Fibroblast of skin of left quadriceps (primary cell): ENCODE data around the gene TRUB2.
"Not testable (repeated sequence)": the region's sequence is repeated elsewhere in the genome, so short reads cannot be mapped to it uniquely, and the experiment has no call there.

Experiments
- DNase-seq, 2 experiments: peaks; one replicate each; pipeline ENCODE4 v3.0.0-alpha.2; 2013; ENCODE audit warnings: low read depth in 2 of 2

Gene TRUB2

GRCh38 chr9:128340691-128341434 is 18.6 kb upstream of the TRUB2 start:
- DNase-seq: no peak

DNA sequence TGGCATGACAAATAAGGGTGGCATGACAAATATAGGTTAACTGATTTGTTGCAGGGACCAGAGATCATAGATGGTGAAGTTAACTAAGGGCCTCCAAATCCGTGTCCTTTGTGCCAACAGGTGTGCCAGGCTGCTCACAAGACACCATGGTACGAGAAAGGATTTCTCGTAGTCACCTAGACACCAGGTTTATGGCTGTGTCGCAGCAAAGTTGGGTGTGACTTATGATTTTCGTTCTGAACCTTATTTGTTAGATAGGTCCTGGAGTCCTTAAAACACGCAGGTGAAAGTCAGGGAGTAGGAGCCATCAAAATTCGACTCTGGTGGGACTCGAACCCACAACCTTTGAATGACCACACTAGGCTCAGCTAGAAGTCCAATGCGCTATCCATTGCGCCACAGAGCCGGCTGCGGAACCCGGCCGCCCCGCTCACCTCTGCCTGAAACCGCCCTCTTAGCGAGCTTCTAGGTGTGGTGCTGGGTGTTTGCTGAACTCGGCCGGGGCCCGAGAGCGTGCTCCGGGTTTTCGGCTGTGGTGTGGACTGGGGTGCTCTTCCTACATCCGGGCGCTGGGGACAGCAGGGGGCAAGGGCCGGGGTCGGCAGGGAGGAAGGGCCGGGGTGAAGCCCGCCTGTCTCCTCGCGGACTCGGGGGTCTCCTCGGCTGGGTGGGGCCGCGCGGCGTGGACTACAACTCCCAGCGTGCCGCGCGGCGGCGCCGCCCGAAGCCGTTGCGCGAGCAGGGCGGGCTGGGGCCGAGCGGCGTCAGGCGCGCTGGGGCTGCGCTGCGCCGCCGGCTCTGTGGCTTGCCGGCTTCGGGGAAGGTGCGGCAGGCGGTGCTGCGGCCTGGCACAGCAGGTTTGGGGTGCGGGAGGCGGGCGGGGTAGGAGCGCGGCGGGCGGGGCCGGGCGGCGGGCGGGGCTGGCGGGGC is 17.8 kb upstream of the TRUB2 start, which contains the start of gene SLC27A4:
SLC27A4 (plus strand) TSS at position 767 of the 930 bp plus-strand sequence. CDS start 2,606 bp downstream, outside the sequence.
- peak; percentile 38 to 41 for DNase-seq

DNA sequence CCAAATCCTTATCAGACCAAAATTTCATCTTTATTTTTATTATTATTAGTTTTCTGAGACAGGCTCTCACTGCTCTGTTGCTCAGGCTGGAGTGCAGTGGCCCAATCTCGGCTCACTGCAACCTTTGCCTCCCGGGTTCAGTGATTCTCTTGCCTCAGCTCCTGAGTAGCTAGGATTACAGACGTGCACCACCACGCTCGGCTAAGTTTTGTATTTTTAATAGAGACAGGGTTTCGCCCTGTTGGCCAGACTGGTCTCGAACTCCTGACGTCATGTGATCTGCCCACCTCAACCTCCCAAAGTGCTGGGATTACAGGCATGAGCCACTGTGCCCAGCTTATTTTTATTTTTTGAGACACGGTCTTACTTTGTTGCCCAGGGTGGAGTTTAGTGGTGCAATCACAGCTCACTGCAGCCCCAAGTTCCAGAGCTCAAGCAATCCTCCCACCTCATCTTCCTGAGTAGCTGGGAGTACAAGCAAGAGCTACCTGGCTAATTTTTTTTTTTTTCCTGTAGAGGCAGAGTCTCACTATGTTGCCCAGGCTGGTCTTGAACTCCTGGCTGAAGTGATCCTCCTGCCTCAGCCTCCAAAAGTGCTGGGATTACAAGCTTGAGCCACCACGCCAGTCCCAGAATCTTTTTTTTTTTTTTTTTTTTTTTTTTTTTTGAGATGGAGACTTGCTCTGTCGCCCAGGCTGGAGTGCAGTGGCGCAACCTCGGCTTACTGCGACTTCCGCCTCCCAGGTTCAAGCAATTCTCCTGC is 16.8 kb upstream of the TRUB2 start:
- DNase-seq: not testable (repeated sequence)

DNA sequence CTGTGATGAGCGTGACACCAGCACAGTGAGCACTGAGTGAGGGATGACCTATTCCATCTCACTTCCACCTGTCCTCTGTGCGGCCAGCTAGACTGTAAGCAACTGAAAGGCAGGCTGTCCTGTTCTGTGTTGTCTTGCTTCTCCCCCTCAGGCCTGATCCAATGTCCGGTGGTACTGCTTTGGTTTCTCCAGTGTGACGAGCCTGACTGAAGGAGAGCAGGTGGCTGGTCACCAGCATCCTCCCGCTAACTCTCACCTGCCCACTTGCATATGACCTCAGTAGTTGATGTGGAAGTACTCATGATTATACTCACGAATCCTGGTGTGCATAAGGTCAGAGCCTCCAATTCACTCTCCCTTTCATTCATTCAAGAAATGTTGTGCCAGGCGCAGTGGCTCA is 15.7 kb upstream of the TRUB2 start:
- DNase-seq: no peak

- DNase-seq: no peak
These were observed 13.7 kb upstream of the TRUB2 start for GRCh38 chr9:128335914-128336313.

GRCh38 chr9:128335161-128335560 is 12.9 kb upstream of the TRUB2 start:
- DNase-seq: no peak

- no peak for DNase-seq
These were observed 11.2 kb upstream of the TRUB2 start for GRCh38 chr9:128333451-128333869.

GRCh38 chr9:128325629-128326028 is 3.4 kb upstream of the TRUB2 start:
- no peak for DNase-seq

- no peak for DNase-seq
These were observed 2.2 kb upstream of the TRUB2 start for GRCh38 chr9:128324401-128324800.

DNA sequence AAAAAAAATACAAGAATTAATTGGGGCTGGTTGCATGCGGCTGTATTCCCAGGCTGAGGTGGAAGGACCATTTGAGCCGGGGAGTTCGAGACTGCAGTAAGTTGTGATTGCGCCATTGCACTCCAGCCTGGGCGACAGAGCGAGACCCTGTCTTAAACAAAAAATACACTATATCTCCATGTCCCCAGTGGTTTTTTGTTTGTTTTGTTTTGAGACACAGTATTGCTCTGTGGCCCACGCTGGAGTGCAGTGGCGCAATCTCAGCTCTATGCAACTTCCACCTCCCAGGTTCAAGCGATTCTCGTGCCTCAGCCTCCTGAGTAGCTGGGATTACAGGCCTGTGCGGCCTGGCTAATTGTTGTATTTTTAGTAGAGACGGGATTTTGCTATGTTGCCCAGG is 1.5 kb upstream of the TRUB2 start:
- no peak for DNase-seq

DNA sequence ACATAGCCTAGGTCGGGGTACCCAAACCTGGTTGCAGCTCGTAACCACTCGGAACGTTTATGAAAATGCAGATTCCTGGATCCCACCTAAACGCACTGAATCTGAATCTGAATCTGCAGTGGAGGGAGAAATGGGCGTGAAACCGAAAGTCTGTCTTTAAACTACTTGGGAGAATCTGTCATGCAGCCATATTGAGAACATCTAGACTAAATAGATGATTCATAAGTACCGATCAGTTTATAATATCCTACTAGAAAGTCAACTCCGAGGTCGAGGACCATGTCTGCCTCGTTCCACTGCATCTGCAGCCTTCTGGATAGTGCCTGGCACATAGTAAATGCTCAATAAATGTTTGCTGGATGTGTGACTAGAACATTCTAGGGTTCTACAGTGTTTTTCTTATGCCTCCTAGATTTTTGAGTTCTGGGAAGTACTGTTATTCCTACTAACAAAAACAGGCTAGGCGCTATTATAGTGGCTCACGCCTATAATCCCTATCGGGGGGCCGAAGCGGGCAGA is 1.0 kb upstream of the TRUB2 start:
- no peak for DNase-seq

- DNase-seq: no peak
These were observed 306 bp downstream of the TRUB2 start for GRCh38 chr9:128321879-128322403.

DNA sequence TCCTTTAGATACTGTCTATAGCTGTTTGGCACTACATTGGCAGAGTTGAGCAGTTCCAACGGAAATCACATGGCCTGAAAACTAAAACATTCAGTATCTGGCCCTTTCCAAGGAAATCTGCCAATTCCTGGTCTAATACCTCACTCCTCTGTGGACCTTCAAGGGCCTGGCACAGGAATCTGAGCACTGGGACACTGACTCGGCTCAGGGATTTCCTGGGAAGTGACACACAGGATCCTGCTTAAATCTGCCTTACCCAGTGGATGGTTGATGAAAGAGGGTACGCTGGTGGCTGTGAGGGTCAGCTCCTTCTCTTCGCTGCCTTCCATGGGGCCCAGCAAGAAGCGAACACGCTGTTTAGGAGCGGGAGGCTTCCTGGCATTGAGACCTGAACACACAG is 904 bp downstream of the TRUB2 start:
- no peak for DNase-seq

- DNase-seq: no peak
These were observed 4.6 kb downstream of the TRUB2 start for GRCh38 chr9:128317629-128318028.

GRCh38 chr9:128316421-128316820 is 5.8 kb downstream of the TRUB2 start:
- no peak for DNase-seq

GRCh38 chr9:128314697-128315096 is 7.5 kb downstream of the TRUB2 start:
- no peak for DNase-seq

GRCh38 chr9:128310461-128310860 is 11.8 kb downstream of the TRUB2 start:
- no peak for DNase-seq

DNA sequence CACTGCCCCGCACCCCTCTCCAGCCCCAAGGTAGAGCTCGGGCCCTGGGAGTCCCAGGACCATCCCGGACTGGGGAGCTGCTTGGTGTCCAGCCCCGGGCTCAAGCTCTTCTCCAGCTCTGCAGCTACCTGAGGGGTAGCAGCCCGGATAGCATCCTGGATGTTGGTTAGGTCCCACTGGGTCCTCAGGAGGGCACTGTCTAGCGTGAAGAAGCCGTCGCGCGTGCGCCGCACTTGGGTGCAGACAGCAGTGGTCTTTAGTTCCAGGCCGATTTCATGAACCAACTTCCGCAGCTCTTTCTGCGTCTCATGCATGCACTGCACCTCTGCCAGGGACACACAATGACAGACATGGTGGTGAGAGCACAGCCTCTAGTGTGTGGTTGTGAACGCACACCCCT is 12.7 kb downstream of the TRUB2 start:
- DNase-seq: no peak

GRCh38 chr9:128304971-128305288 is 17.3 kb downstream of the TRUB2 start:
- no peak for DNase-seq

GRCh38 chr9:128304136-128304970 is 17.9 kb downstream of the TRUB2 start:
- DNase-seq: no peak
